GM13976 (cell line): ENCODE results near the gene SLC25A21.
"Not testable (repeated sequence)": the region's sequence is repeated elsewhere in the genome, so short reads cannot be mapped to it uniquely, and the experiment has no call there.

ENCODE experiments used
- DNase-seq: peaks from one replicate; pipeline ENCODE4 v3.0.0; 2012; ENCODE audit warnings: low spot score
- CTCF ChIP-seq: IDR thresholded peaks from 2 replicates; pipeline ENCODE4 v1.5.1; 2012; ENCODE audit warnings: borderline replicate concordance, mild to moderate bottlenecking; ENCODE audit not compliant: insufficient read depth; ENCODE audit errors: extremely low read depth, missing control alignments, control extremely low read depth
- in situ Hi-C: fragments of 300-500 bp; cut with MboI; formaldehyde crosslinking; loops from one replicate; pipeline ENCODE4 v1.12.0; 2022; ENCODE audit warnings: low sequenced_read_pairs, mixed read lengths, inconsistent platforms; ENCODE audit not compliant: unreplicated experiment

The SLC25A21 gene

GRCh38 chr14:37186865-37187264, 14.5 kb upstream of the SLC25A21 start:
- in situ Hi-C loops = no loop called here
- DNase-seq = no peak

DNA sequence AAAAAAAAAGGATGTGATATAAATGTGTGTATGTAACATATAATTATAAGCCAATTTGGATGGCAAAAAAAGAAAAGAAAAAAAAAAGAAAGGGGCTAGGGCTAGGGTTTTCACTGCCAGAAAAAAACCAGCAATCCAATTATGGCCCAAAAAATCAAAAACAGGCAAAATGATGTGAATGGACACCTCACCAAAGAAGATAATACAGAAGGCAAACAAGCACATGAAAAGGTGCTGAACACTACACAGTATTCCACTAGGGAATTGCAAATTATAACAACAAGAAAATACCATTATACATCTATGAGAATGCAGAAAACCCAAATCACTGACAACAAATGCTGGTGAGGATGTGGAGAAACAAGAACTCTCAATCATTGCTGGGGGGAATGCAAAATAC, 13.3 kb upstream of the SLC25A21 start:
- in situ Hi-C loops = no loop called here
- DNase-seq = no peak
- TF ChIP-seq CTCF = no peak

More at GRCh38 chr14:37186865-37187264, 14.5 kb upstream of the SLC25A21 start:
- TF ChIP-seq CTCF = no peak

DNA sequence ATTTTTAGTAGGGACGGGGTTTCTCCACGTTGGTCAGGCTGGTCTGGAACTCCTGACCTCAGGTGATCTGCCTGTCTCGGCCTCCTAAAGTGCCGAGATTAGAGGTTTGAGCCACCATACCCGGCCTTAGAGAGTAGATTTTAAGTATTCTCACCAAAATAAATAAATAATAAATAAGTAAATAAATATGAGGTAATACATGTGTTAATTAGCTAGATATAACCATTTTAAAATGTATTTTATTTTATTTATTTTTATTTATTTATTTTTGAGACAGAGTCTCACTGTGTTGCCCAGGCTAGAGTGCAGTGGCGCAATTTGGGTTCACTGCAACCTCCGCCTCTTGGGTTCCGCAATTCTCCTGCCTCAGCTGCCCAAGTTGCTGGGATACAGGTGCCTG, 12.1 kb upstream of the SLC25A21 start:
- in situ Hi-C loops, DNase-seq: not testable (repeated sequence)

DNA sequence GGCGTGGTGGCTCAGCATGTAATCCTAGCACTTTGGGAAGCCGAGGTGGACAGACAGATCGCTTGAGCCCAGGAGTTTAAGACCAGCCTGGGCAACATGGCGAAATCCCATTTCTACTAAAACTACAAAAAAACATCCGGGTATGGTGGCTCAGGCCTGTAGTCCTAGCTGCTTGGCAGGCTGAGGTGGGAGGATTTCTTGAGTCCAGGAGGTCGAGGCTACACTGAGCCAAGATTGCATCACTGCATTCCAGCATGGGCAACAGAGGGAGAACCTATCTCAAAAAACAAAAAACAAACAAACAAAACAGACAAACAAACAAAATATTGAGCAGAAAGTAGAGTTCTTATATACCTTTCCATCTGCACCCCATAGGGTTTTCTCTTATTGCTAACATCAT, 9.0 kb upstream of the SLC25A21 start:
- no peak for DNase-seq
- in situ Hi-C loops = no loop called here
- no peak for TF ChIP-seq CTCF

- DNase-seq, in situ Hi-C loops: not testable (repeated sequence)
These were observed 8.5 kb upstream of the SLC25A21 start for GRCh38 chr14:37180886-37181285.

DNA sequence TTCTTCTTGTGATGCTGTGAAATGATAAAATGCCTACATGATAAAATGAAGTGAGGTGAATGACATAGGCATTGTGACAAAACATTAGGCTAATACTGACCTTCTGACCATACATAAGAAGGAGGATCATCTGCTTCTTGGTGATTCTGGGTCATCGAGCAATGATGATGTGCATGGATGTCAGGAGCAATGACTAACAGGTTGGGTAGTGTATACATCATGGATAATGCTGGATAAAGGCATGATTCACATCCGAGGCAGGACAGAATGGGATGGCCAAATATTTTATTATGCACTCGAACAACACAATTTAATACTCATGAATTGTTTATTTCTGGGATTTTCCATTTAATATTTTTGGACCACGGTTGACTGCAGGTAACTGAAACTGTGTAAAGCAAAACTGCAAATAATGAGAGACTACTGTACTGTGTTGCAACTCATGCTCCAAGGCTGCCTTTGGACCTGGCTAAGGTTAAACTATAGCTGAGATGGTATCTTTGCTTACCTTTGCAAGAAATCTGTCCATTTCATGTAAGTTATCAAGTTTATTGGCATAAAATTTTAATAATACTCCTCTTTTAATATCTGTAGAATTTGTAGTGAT, 7.6 kb upstream of the SLC25A21 start:
- DNase-seq = no peak
- in situ Hi-C loops = no loop called here

GRCh38 chr14:37172936-37173614, 669 bp upstream of the SLC25A21 start:
- TF ChIP-seq CTCF = no peak
- in situ Hi-C loops = no loop called here
- DNase-seq = no peak

More for the DNA sequence above, 7.6 kb upstream of the SLC25A21 start:
- TF ChIP-seq CTCF = no peak
